GM13976 (cell line): Measurements from ENCODE around the gene ZSWIM9.

Source experiments
- DNase-seq: peaks from one replicate; pipeline ENCODE4 v3.0.0; 2012; ENCODE audit warnings: low spot score
- CTCF ChIP-seq: IDR thresholded peaks from 2 replicates; pipeline ENCODE4 v1.5.1; 2012; ENCODE audit warnings: borderline replicate concordance, mild to moderate bottlenecking; ENCODE audit not compliant: insufficient read depth; ENCODE audit errors: extremely low read depth, missing control alignments, control extremely low read depth
- in situ Hi-C: fragments of 300-500 bp; cut with MboI; formaldehyde crosslinking; loops from one replicate; pipeline ENCODE4 v1.12.0; 2022; ENCODE audit warnings: low sequenced_read_pairs, mixed read lengths, inconsistent platforms; ENCODE audit not compliant: unreplicated experiment

The ZSWIM9 gene

GRCh38 chr19:48169939-48170803 is at the start of gene ZSWIM9, which contains the start of gene LIG1:
Gene ZSWIM9, plus strand, starts transcription at chr19:48170680. Its CDS starts 1,123 bp downstream, at chr19:48171803.
Gene LIG1, minus strand, starts transcription at chr19:48170344. Its CDS starts 4,778 bp downstream, at chr19:48165566.
- TF ChIP-seq CTCF = no peak
- in situ Hi-C loops = no loop called here
- peak; percentile 97 for DNase-seq

GRCh38 chr19:48121066-48121465 is 49.4 kb upstream of the ZSWIM9 start:
- TF ChIP-seq CTCF = no peak
- in situ Hi-C loops = no loop called here
- no peak for DNase-seq

DNA sequence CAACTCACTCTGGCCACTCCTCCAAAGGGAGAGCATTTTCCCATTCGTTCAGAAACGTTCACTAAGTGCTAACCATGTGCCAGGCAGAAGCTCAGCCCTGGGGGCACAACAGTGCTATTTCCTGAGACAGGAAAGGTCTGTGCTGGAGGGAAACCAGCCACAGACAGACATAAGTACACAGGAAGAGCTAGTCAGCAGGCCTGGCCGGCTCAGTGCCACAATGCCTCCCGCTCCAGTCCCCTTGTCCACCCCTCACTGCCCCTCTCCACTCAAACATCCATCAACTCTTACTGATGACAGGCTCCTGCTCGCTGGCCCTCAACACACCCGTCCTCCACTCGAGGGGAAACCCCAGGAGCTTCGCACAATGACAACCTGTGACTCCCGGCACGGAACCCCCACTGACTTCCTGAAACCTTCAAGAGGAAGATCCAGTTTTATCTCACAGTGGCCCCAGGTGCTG is 48.5 kb upstream of the ZSWIM9 start:
- TF ChIP-seq CTCF = no peak
- DNase-seq = peak; percentile 82
- in situ Hi-C loops = no loop called here

DNA sequence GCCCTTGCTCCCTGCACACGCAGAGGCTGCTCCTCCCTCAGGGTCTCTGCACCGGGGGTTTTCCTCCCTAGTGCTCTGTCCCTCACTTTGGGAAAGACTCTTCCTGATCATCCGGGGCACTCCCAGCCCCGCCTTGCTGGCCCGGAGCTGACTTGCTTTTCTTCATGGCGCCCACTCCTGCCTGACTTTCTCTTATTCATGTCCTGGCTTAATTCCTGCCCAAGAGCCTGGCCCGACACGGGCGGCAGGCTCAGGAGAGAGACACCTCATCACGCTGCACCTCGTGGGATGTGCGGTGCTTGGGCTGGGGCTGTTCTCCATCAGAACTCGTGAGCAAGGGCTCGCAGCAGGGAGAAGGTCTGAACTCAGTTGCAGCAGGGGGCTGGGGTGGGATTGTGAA is 48.1 kb upstream of the ZSWIM9 start:
- TF ChIP-seq CTCF = no peak
- DNase-seq = no peak
- in situ Hi-C loops = no loop called here

DNA sequence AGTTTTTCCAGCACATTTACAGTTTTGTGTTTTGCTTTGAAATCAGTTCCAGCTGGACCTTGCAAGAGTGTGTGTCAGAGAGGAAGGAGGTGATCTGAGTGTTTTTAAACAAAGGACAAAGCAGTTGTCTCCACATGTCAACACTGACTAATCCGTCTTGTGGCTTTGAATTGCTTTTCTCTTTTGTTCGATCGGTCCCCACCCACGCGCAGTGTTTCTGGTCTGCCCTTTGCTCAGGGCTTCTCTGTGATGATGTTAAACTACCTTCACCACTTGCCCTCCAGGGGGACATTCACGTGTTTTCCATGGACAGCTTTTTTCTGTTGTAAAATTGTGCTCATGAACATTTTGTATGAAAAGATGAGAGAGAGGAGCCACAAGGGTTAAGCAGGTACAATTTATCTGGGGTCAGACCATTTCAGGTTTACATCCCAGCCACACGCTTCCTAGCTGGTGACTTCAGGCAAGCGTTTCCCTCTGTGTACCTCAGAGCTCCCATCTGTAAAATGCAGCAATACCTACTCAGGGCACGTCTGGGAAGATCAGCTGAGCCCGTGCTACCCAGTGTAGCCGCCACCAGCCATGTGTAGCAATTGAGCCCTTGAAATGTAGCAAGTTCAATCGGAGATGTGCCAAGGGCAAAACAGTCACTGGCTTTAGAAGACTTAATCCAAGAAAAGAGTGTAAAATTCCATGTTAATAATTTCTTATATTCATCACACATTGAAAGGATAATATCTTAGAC is 46.4 kb upstream of the ZSWIM9 start:
- TF ChIP-seq CTCF = no peak
- in situ Hi-C loops = no loop called here
- peak; percentile 68 for DNase-seq

- no peak for DNase-seq
- in situ Hi-C loops = no loop called here
- TF ChIP-seq CTCF = no peak
These were observed 42.9 kb upstream of the ZSWIM9 start for GRCh38 chr19:48127561-48127960.
